Dendritic cell treated with granulocyte-macrophage colony-stimulating factor and Interleukin-4, amounts not matched to agents 40 ng/mL and 50 ng/mL, for 4 days (primary cell): ENCODE data around the gene LCE3D.
"Not testable (repeated sequence)": the region's sequence is repeated elsewhere in the genome, so short reads cannot be mapped to it uniquely, and the experiment has no call there.

Experiments used
- H3K27ac Mint-ChIP-seq: one replicate; pipeline ENCODE4 v1.8.0; 2022; ENCODE audit warnings: mild to moderate bottlenecking, mixed read lengths
- H3K27me3 Mint-ChIP-seq: one replicate; pipeline ENCODE4 v1.8.0; 2022; ENCODE audit warnings: mild to moderate bottlenecking, mixed read lengths
- H3K36me3 Mint-ChIP-seq: one replicate; pipeline ENCODE4 v1.8.0; 2022; ENCODE audit warnings: low read depth, mixed read lengths
- H3K4me1 Mint-ChIP-seq: one replicate; pipeline ENCODE4 v1.8.0; 2022; ENCODE audit warnings: low read depth, mixed read lengths
- H3K4me3 Mint-ChIP-seq: one replicate; pipeline ENCODE4 v1.8.0; 2022; ENCODE audit warnings: mild to moderate bottlenecking, moderate library complexity, mixed read lengths
- H3K9me3 Mint-ChIP-seq: one replicate; pipeline ENCODE4 v1.8.0; 2022; ENCODE audit warnings: mixed read lengths
- intact Hi-C: fragments of 100-400 bp; cut with micrococcal nuclease; formaldehyde crosslinking; loops from one replicate; pipeline ENCODE4 v1.15.0; 2022

LCE3D gene

GRCh38 chr1:152565115-152565514 is 15.2 kb downstream of the LCE3D start:
- Mint-ChIP-seq H3K4me1 (no peaks in the 10 kb centered on the region), H3K27me3 (peaks cover 4% of the 10 kb centered on the region)
- intact Hi-C loops: no loop called here

DNA sequence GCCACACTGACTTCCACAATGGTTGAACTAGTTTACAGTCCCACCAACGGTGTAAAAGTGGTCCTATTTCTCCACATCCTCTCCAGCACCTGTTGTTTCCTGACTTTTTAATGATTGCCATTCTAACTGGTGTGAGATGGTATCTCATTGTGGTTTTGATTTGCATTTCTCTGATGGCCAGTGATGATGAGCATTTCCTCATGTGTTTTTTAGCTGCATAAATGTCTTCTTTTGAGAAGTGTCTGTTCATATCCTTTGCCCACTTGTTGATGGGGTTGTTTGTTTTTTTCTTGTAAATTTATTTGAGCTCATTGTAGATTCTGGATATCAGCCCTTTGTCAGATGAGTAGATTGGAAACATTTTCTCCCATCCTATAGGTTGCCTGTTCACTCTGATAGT is 32.0 kb downstream of the LCE3D start:
- H3K9me3 Mint-ChIP-seq, H3K27me3 Mint-ChIP-seq, H3K27ac Mint-ChIP-seq, H3K4me1 Mint-ChIP-seq, intact Hi-C loops, H3K4me3 Mint-ChIP-seq, H3K36me3 Mint-ChIP-seq: not testable (repeated sequence)

More at GRCh38 chr1:152565115-152565514, 15.2 kb downstream of the LCE3D start:
- H3K4me3 Mint-ChIP-seq: no peak overlapping the region
- peaks cover 13% of the 10 kb centered on the region for H3K9me3 Mint-ChIP-seq
- H3K27ac Mint-ChIP-seq: no peak overlapping the region
- H3K36me3 Mint-ChIP-seq: no peaks in the 10 kb centered on the region

GRCh38 chr1:152546704-152547103 is 33.6 kb downstream of the LCE3D start:
- Mint-ChIP-seq H3K27me3 (peaks cover 5% of the 10 kb centered on the region), H3K36me3 (no peaks in the 10 kb centered on the region), H3K9me3 (no peaks in the 10 kb centered on the region), H3K27ac (no peak overlapping the region), H3K4me3 (no peak overlapping the region), H3K4me1 (no peaks in the 10 kb centered on the region)
- intact Hi-C loops: no loop called here

- Mint-ChIP-seq H3K27me3 (peaks cover 6% of the 10 kb centered on the region), H3K4me3 (no peak overlapping the region), H3K4me1 (no peaks in the 10 kb centered on the region), H3K9me3 (no peaks in the 10 kb centered on the region), H3K27ac (no peak overlapping the region), H3K36me3 (no peaks in the 10 kb centered on the region)
- intact Hi-C loops: no loop called here
Measured at GRCh38 chr1:152543820-152544219, 36.5 kb downstream of the LCE3D start.

- Mint-ChIP-seq H3K4me1 (no peaks in the 10 kb centered on the region), H3K36me3 (no peaks in the 10 kb centered on the region), H3K4me3 (no peak overlapping the region), H3K27me3 (peaks cover 7% of the 10 kb centered on the region), H3K9me3 (no peaks in the 10 kb centered on the region), H3K27ac (no peak overlapping the region)
- intact Hi-C loops: no loop called here
Measured at GRCh38 chr1:152539901-152540300, 40.4 kb downstream of the LCE3D start.

DNA sequence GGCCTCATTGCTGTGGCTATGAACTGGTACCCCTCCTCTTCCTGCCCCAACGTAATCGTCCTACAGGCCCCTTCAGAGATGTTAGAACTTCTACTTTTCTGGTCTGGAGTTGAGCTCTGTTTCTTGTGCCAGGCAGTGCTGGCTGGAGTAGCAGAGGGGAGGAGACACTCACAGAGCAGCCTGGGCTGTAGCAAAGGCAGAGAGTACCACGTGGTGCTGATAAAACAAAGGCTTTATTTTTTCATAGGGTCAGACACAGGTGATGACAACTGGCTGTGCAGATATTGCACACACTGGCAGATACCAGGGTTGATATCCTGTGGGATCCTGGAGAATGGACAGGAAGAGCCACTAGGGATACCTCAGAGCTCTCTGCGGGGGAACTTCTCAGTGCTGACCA is 42.8 kb downstream of the LCE3D start:
- H3K4me3 Mint-ChIP-seq: no peak overlapping the region

DNA sequence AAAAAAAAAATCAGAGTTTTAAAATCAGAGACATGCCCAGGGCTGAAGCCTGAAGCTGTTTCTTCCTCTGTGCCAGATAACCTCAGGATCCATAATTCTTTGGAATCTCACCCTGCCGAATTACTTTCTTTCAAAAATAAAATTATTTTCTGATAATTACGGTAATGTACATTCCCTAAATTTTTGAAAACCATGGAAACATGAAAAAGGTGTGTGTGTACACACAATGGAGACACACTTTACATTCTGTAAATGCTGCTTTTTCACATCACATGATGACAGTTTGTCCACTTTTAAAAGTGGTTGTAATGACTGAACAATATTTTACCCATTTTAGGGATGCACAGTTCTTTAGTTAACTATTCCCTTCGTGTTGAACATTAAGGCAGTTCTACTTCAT is 44.5 kb downstream of the LCE3D start:
- Mint-ChIP-seq H3K36me3 (no peaks in the 10 kb centered on the region), H3K4me3 (no peak overlapping the region), H3K4me1 (no peaks in the 10 kb centered on the region), H3K27ac (no peak overlapping the region), H3K27me3 (peaks cover 11% of the 10 kb centered on the region), H3K9me3 (peaks cover 9% of the 10 kb centered on the region)
- intact Hi-C loops: no loop called here

More for the DNA sequence above, 42.8 kb downstream of the LCE3D start:
- H3K4me1 Mint-ChIP-seq: no peaks in the 10 kb centered on the region
- H3K36me3 Mint-ChIP-seq: no peaks in the 10 kb centered on the region
- H3K27me3 Mint-ChIP-seq: peaks cover 11% of the 10 kb centered on the region
- H3K27ac Mint-ChIP-seq: no peak overlapping the region
- no peaks in the 10 kb centered on the region for H3K9me3 Mint-ChIP-seq
- intact Hi-C loops: no loop called here

- intact Hi-C loops: loop anchor here (2.0 kb wide), 1 partner anchor 35 kb away; no protein-coding TSS in a partner anchor
- H3K9me3 Mint-ChIP-seq: peaks cover 9% of the 10 kb centered on the region
- H3K36me3 Mint-ChIP-seq: no peaks in the 10 kb centered on the region
- peaks cover 11% of the 10 kb centered on the region for H3K27me3 Mint-ChIP-seq
- no peak overlapping the region for H3K4me3 Mint-ChIP-seq
- no peak overlapping the region for H3K27ac Mint-ChIP-seq
- no peaks in the 10 kb centered on the region for H3K4me1 Mint-ChIP-seq
Measured at GRCh38 chr1:152533327-152533938, 46.9 kb downstream of the LCE3D start.
